HG02571 (cell line): Measurements from ENCODE around the gene SPPL3.
"Not testable (repeated sequence)": the region's sequence is repeated elsewhere in the genome, so short reads cannot be mapped to it uniquely, and the experiment has no call there.

Experiments
- ATAC-seq: cut with Tn5 transposase; IDR thresholded peaks from one replicate; pipeline ENCODE4 v1.9.1; 2021; ENCODE audit warnings: mild to moderate bottlenecking, moderate library complexity; ENCODE audit not compliant: unreplicated experiment

Gene SPPL3

GRCh38 chr12:120792456-120792855, 111.7 kb downstream of the SPPL3 start:
- ATAC-seq: not testable (repeated sequence)

- ATAC-seq: no peak
These were observed 112.4 kb downstream of the SPPL3 start for GRCh38 chr12:120791669-120792176.

DNA sequence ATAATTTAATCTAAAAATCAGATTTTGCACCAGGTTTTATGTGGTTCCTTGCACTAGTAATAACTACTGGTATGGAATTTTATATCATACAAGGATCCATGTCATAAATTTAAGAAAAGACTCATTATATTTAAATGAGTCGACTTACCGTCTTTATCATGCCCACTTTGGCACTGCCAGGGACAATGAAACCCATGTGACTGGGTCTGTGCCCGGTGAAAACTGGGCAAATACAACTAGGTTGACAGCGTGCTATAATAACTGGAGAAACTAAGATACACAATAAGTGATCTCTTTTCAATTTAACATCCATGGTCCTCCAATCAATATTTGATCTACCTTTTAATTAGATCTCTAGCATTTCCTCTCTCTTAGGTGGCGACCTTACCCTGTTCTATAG, 114.0 kb downstream of the SPPL3 start:
- ATAC-seq: no peak

- no peak for ATAC-seq
These were observed 116.3 kb downstream of the SPPL3 start for GRCh38 chr12:120787889-120788288.

DNA sequence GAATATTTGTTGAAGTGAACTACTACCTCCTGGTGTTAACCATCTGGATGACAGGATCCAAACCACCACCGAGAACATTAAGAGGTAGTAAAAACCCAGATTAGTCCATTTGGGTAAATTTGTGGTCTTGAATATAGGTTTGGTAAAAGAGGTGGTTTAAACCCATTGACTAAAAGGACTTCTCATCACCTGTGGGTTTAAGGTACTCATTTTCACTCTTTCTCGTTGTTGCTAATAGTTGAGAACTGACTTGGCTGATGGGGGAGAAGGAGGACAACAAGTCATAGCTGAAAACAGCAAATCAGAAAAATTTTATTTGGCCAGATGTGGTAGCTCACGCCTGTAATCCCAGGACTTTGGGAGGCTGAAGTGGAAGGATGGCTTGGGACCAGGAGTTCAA, 119.4 kb downstream of the SPPL3 start:
- ATAC-seq: no peak

GRCh38 chr12:120783197-120783596, 121.0 kb downstream of the SPPL3 start:
- ATAC-seq: no peak

GRCh38 chr12:120775862-120776552, 128.2 kb downstream of the SPPL3 start:
- no peak for ATAC-seq

DNA sequence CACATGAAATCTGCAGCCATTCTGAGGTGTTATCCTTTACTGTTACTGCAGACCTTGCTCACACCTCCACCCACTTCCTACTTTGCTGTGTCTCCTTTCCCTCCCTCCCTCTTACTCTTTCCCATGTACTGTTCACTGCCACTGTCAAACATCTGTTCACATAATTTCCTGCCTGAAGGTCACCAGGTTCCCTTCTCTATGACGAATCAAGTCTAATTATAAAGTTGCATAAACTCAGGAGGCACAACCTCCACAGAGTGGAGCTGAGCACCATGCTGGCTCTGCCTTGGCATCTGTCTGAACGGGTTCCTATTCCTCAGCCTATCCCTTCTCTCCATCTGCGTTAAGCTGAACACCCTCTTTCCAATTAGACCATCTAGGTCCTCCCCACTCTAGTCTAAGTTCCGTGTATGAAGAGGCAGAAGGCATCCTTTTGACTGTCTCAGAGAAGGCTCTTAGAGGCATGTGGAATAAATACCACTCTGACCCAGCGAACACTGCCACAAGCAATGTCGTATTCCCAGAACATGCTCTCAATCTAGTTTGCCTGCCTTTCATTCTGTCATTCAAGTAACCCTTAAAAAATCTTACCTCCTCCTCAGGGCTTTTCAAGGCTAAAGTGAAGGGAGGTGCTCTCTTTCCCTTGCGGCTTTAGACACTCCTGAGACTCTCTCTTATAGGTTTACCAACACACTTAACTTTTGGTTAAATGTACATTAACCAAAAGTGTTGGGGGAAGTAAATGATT, 129.8 kb downstream of the SPPL3 start:
- no peak for ATAC-seq

DNA sequence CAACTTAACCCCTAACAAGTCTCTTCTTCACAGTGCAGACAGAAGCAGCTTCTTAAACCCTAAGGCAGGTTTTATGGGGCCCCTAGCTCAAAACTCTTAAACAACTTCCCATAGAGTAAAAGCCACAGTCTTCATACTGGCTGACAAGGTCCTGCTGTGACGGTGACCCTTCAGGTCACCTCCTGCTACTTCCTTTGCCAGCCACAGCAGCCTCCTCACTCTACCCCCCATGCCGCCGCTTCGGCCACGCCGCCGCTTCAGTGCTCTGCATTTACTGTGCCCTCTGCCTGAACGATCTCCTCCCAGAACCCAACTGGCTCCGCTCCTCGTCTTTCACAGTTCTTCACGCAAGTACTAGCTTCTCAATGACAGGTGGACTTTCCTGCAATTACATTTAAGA, 133.1 kb downstream of the SPPL3 start:
- no peak for ATAC-seq

DNA sequence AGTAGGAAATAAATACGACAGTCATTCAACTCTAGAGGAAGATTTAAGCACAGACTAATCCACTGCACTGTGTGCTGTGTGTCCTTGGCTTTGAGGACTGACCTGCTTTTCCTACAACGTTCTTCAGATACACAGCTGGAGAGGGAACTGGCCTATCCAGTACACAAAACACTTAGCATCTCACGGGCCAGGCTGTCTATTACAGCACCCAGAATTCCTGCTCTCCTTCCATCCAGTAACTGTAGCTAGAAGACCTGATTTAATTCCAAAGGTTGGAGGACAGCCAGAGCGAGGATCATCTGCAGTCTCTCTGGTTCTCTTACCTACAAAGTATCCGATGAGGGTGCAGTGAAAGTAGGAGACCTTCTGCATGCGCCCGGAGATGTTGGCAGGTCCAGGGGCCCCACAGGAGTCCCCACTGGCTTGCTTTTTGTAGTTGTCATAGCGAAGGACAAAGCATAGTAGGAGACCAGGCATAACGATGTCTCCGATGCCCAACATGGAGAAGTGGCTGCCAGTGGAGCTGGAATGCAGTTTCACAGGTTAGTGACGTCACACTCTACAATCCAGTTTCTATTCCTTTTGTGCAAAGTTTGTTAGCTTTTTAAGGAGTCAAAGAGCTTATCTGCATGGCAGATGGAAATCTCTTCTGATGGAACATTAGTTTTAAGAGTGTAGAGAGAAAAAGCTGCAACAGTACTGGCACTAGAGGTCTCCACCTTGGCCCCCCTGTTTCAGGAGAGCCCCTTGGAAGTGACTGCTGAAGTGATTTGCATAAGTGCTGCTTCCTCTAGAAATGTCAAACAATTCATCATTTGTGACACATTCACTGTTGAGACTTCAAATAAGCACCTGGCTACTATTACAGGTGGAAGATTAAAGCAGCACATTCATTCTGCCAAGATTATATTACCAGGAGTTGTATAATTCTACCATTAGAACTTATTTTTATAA, 136.8 kb downstream of the SPPL3 start:
- no peak for ATAC-seq

DNA sequence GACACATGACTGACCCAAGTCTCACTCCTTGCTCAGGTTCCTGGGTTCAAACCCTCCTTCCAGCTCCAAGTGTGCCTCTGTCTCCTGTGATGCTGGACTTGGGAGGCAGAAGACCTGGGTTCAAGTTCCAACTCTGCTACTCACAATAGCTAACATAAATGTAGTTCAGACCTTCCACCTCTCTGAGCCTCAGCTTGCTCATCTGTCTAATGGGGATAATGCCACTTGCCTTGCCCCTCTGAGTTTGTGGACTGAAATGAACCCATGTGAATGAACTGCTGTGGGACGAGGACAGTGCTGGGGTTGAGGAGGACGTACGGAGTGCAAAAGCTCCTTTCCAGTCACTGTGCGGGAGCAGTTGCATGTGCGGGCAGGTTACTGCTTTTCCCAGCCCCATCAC, 137.6 kb downstream of the SPPL3 start:
- ATAC-seq: no peak

- ATAC-seq: no peak
These were observed 139.3 kb downstream of the SPPL3 start for GRCh38 chr12:120764816-120765215.

GRCh38 chr12:120763250-120763649, 140.9 kb downstream of the SPPL3 start:
- ATAC-seq: no peak

DNA sequence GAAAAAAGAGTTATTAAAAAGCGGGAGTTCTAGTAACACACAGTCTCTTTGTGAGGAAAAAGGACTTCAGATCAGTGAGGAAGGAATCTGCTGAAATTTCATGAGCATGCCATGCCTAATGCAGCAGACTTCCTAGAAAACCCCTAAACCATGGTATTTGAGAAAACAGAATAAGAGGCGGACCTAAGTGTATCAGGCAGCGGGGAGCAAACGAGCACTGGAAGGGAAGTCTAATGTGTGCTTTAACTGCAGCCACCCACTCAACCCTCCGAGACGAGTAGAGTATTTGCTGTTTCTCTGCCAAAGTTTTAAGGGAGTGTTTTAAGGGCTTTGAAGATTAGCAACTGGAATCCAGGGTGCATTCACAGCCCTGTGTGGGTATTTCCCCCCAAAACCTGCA, 142.1 kb downstream of the SPPL3 start:
- no peak for ATAC-seq

DNA sequence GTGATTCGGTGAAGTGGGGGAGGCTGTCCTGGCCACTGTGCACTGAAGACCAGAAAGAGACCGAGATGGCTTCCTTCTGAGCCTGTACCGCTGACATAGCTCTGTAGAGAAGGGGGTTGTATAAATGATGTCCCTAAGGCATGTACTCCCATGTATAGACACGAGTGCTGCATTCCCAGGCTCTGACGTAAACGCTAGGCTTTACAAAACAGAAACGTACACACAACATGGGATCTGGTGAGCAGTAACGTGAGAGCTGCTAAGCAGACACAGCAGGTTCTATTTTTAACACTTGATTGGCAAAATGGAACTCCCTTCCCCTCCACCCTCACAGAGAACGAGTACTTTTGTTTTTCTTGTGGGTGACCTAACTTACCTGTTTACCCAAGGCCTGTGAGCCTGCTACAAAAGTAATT, 142.6 kb downstream of the SPPL3 start:
- no peak for ATAC-seq

- no peak for ATAC-seq
These were observed 143.6 kb downstream of the SPPL3 start for GRCh38 chr12:120760349-120761254.

- no peak for ATAC-seq
These were observed 144.4 kb downstream of the SPPL3 start for GRCh38 chr12:120759591-120760348.

- no peak for ATAC-seq
These were observed 145.2 kb downstream of the SPPL3 start for GRCh38 chr12:120758798-120759590.

DNA sequence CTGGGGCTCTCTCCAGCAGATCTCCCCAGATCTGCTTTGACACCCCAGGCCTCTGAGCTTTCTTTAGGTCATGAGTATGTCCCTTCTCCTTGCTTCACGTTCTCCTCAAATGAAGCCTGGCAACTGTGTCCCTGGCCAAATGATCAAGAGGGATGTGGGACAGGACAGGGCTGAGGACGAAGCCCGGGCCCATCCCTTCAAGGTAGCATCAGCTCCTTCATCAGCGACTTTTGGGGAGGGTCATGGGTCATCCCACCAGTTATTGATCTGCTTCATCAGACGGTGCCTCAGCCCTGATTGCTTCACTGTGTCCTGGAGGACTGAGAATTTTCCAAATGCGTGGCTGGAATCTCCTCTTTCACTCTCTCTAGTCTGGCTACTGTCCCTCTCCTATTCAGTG, 146.2 kb downstream of the SPPL3 start:
- ATAC-seq: no peak
